ENCODE data around the gene ATG12. TPM values are rescaled to one million over a fixed set of nuclear protein-coding genes. Genes with fewer than 3 reads are reported as not detected.

Gene ATG12
- total and polyA plus RNA-seq, 4 donors, result 14.8 to 43.1 (median 24.1) TPM

DNA sequence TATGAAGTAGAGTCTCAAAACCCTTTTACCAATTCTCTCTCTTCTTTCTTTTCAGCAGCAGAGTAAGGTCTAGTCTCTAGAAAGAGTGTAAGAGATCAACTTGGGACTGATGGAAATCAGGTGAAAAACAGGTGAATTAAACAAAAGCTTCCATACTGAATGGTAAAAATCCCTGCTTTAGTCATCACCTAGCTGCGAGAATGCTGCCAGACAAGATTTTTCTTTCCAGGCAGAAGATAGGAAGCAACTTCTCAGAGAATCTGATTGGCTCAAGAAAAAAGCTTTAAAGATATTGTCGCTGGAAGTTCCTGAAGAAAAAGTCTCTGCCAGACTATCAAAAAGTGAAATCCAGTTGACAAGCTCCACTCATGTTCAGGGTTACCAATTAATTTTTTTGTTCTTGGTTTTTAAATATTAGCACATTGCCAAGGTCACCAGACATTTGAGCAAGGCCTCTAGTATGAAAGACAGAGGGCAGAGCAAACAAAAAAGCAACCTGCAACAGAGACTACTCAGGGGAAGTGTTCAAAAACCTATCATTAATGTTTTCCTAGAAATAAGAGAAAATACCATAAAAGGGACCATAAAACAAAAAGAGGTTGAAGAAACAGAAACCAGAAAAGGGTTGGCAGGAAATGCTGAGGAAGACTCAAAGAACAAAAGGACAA, 34.2 kb downstream of the ATG12 start:
- 52% methylated on average over 2 of the region's 2 CpGs for WGBS
- DNase-seq (ENCODE audit: low spot score), result no peak
- H3K9me3 ChIP-seq (ENCODE audit: control insufficient read depth in 4 of 4, low read length in 3 of 4), result no peaks in the 10 kb centered on the region
- H3K27me3 ChIP-seq (ENCODE audit: control insufficient read depth in 4 of 4, insufficient read depth in 4 of 4, low read length in 3 of 4), result no peaks in the 10 kb centered on the region
- peak overlapping the region in 1 of 2 donors; percentile 22 for H3K27ac ChIP-seq (ENCODE audit: low read depth in 1 of 2, low read length in 2 of 2)
- TF ChIP-seq HNF4A (conservative IDR thresholded peaks at IDR 0.05), result peak in 1 of 2 donors; percentile 7
- TF ChIP-seq, protein P1, sequence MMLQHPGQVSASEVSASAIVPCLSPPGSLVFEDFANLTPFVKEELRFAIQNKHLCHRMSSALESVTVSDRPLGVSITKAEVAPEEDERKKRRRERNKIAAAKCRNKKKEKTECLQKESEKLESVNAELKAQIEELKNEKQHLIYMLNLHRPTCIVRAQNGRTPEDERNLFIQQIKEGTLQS (IDR thresholded peaks at IDR 0.05), result no peak
- H3K4me3 ChIP-seq (ENCODE audit: low read depth in 1 of 3, low read length in 3 of 3), result no peak overlapping the region
- H3K9ac ChIP-seq (ENCODE audit: low read depth in 1 of 2, low read length in 2 of 2), result no peak overlapping the region
- peaks cover 3 to 68% (median 21%) of the 10 kb centered on the region in 4 donors for H3K4me1 ChIP-seq (ENCODE audit: control insufficient read depth in 4 of 4, insufficient read depth in 4 of 4, low read length in 3 of 4)
- peaks cover 4 to 71% (median 30%) of the 10 kb centered on the region in 4 donors for H3K36me3 ChIP-seq (ENCODE audit: control insufficient read depth in 4 of 4, insufficient read depth in 3 of 4, low read depth in 1 of 4, low read length in 3 of 4)

DNA sequence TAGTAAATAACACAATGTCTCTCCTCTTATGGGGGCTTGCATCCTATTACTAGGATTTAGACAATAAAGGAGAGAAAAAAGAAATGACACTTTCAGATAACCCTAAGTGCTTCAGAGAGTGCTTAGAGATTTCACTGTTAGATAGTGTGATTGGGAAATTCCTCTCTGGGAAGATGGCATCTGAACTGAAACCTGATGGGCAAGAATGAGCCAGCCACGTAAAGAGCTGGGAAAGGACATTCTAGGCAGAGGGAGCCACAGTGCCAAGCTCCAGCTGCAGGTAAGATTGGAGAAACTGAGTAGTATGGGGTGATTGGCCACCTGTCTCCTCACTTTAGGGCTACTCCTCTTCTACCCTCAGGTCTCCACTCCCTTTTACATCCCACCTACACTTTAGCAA, 39.4 kb downstream of the ATG12 start:
- H3K4me1 ChIP-seq (ENCODE audit: control insufficient read depth in 4 of 4, insufficient read depth in 4 of 4, low read length in 3 of 4), result peaks cover 5 to 72% (median 29%) of the 10 kb centered on the region in 4 donors
- DNase-seq (ENCODE audit: low spot score), result no peak
- H3K9me3 ChIP-seq (ENCODE audit: control insufficient read depth in 4 of 4, low read length in 3 of 4), result no peaks in the 10 kb centered on the region
- TF ChIP-seq TAF1 (conservative IDR thresholded peaks at IDR 0.05), result no peak
- TF ChIP-seq HNF4A (conservative IDR thresholded peaks at IDR 0.05), result peak in 1 of 2 donors; percentile 32
- peak in 1 of 2 donors; percentile 24 for TF ChIP-seq RXRA (IDR thresholded peaks at IDR 0.05)
- peak overlapping the region; percentile 83 to 84 for H3K27ac ChIP-seq (ENCODE audit: low read depth in 1 of 2, low read length in 2 of 2)
- H3K27me3 ChIP-seq (ENCODE audit: control insufficient read depth in 4 of 4, insufficient read depth in 4 of 4, low read length in 3 of 4), result no peaks in the 10 kb centered on the region
- H3K36me3 ChIP-seq (ENCODE audit: control insufficient read depth in 4 of 4, insufficient read depth in 3 of 4, low read depth in 1 of 4, low read length in 3 of 4), result peaks cover 3 to 34% (median 16%) of the 10 kb centered on the region in 4 donors
- no peak overlapping the region for H3K9ac ChIP-seq (ENCODE audit: low read depth in 1 of 2, low read length in 2 of 2)
- WGBS, result 24% methylated on average over 1 of the region's 1 CpG
- H3K4me3 ChIP-seq (ENCODE audit: low read depth in 1 of 3, low read length in 3 of 3), result no peak overlapping the region

DNA sequence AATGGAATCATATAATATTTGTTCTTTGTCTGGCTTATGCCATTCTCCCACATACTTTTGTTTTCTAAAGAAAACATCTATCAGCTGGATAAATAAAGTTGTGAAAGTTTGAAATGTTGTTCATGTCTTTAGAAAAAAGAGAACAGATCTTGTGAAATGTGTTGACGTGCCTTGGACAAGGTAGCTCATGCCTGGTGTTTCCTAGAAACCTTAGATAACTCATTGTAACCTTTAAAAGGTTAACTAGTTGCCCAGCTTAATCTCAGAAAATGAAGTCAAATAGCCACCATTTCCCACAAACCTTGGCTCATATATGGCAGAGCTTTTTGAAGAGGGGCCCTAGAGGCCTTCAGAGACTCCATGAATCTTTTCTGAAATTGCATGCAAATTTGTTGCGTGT, 40.2 kb downstream of the ATG12 start:
- WGBS, result 62% methylated on average over 2 of the region's 2 CpGs
- Histone ChIP-seq H3K4me3 (ENCODE audit: low read depth in 1 of 3, low read length in 3 of 3) (no peak overlapping the region), H3K27ac (ENCODE audit: low read depth in 1 of 2, low read length in 2 of 2) (peak overlapping the region; percentile 83 to 84), H3K4me1 (ENCODE audit: control insufficient read depth in 4 of 4, insufficient read depth in 4 of 4, low read length in 3 of 4) (peaks cover 5 to 72% (median 31%) of the 10 kb centered on the region in 4 donors), H3K9me3 (ENCODE audit: control insufficient read depth in 4 of 4, low read length in 3 of 4) (no peaks in the 10 kb centered on the region), H3K9ac (ENCODE audit: low read depth in 1 of 2, low read length in 2 of 2) (no peak overlapping the region), H3K36me3 (ENCODE audit: control insufficient read depth in 4 of 4, insufficient read depth in 3 of 4, low read depth in 1 of 4, low read length in 3 of 4) (peaks cover 3 to 28% (median 13%) of the 10 kb centered on the region in 4 donors), H3K27me3 (ENCODE audit: control insufficient read depth in 4 of 4, insufficient read depth in 4 of 4, low read length in 3 of 4) (no peaks in the 10 kb centered on the region)
- DNase-seq (ENCODE audit: low spot score), result no peak
- TF ChIP-seq RAD21 (IDR thresholded peaks at IDR 0.05) (peak; percentile 40 to 45), FOXA2 (IDR thresholded peaks at IDR 0.05) (peak; percentile 73), JUND (IDR thresholded peaks at IDR 0.05) (peak in 1 of 2 donors; percentile 67), EGR1 (IDR thresholded peaks at IDR 0.05; ENCODE audit: low read depth in 2 of 2) (peak in 1 of 2 donors; percentile 29), SP1 (IDR thresholded peaks at IDR 0.05) (peak; percentile 65), NR2F2 (IDR thresholded peaks at IDR 0.05) (no peak), HNF4A (conservative IDR thresholded peaks at IDR 0.05) (peak; percentile 60 to 78), RXRA (IDR thresholded peaks at IDR 0.05) (peak; percentile 80 to 94), FOXA1 (IDR thresholded peaks at IDR 0.05) (peak; percentile 39), YY1 (IDR thresholded peaks at IDR 0.05) (peak; percentile 89), TAF1 (conservative IDR thresholded peaks at IDR 0.05) (no peak), GABPA (IDR thresholded peaks at IDR 0.05 in 1 of 2, conservative IDR thresholded peaks at IDR 0.05 in 1 of 2) (no peak), HNF4G (IDR thresholded peaks at IDR 0.05) (no peak)
- TF ChIP-seq, protein P1 (IDR thresholded peaks at IDR 0.05), result peak; percentile 15
- TF ChIP-seq, protein P2, sequence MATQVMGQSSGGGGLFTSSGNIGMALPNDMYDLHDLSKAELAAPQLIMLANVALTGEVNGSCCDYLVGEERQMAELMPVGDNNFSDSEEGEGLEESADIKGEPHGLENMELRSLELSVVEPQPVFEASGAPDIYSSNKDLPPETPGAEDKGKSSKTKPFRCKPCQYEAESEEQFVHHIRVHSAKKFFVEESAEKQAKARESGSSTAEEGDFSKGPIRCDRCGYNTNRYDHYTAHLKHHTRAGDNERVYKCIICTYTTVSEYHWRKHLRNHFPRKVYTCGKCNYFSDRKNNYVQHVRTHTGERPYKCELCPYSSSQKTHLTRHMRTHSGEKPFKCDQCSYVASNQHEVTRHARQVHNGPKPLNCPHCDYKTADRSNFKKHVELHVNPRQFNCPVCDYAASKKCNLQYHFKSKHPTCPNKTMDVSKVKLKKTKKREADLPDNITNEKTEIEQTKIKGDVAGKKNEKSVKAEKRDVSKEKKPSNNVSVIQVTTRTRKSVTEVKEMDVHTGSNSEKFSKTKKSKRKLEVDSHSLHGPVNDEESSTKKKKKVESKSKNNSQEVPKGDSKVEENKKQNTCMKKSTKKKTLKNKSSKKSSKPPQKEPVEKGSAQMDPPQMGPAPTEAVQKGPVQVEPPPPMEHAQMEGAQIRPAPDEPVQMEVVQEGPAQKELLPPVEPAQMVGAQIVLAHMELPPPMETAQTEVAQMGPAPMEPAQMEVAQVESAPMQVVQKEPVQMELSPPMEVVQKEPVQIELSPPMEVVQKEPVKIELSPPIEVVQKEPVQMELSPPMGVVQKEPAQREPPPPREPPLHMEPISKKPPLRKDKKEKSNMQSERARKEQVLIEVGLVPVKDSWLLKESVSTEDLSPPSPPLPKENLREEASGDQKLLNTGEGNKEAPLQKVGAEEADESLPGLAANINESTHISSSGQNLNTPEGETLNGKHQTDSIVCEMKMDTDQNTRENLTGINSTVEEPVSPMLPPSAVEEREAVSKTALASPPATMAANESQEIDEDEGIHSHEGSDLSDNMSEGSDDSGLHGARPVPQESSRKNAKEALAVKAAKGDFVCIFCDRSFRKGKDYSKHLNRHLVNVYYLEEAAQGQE (IDR thresholded peaks at IDR 0.05), result peak; percentile 56
- TF ChIP-seq, protein P3, sequence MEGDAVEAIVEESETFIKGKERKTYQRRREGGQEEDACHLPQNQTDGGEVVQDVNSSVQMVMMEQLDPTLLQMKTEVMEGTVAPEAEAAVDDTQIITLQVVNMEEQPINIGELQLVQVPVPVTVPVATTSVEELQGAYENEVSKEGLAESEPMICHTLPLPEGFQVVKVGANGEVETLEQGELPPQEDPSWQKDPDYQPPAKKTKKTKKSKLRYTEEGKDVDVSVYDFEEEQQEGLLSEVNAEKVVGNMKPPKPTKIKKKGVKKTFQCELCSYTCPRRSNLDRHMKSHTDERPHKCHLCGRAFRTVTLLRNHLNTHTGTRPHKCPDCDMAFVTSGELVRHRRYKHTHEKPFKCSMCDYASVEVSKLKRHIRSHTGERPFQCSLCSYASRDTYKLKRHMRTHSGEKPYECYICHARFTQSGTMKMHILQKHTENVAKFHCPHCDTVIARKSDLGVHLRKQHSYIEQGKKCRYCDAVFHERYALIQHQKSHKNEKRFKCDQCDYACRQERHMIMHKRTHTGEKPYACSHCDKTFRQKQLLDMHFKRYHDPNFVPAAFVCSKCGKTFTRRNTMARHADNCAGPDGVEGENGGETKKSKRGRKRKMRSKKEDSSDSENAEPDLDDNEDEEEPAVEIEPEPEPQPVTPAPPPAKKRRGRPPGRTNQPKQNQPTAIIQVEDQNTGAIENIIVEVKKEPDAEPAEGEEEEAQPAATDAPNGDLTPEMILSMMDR (IDR thresholded peaks at IDR 0.05; ENCODE audit: low read depth, low read length, missing input control), result no peak
- TF ChIP-seq, protein P4, sequence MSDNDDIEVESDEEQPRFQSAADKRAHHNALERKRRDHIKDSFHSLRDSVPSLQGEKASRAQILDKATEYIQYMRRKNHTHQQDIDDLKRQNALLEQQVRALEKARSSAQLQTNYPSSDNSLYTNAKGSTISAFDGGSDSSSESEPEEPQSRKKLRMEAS (IDR thresholded peaks at IDR 0.05), result peak; percentile 66
- TF ChIP-seq, protein P5, sequence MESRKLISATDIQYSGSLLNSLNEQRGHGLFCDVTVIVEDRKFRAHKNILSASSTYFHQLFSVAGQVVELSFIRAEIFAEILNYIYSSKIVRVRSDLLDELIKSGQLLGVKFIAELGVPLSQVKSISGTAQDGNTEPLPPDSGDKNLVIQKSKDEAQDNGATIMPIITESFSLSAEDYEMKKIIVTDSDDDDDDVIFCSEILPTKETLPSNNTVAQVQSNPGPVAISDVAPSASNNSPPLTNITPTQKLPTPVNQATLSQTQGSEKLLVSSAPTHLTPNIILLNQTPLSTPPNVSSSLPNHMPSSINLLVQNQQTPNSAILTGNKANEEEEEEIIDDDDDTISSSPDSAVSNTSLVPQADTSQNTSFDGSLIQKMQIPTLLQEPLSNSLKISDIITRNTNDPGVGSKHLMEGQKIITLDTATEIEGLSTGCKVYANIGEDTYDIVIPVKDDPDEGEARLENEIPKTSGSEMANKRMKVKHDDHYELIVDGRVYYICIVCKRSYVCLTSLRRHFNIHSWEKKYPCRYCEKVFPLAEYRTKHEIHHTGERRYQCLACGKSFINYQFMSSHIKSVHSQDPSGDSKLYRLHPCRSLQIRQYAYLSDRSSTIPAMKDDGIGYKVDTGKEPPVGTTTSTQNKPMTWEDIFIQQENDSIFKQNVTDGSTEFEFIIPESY (IDR thresholded peaks at IDR 0.05), result peak; percentile 81

All from liver (tissue), 9 donors.